ENCODE results near the gene PGAP3. TPM values are rescaled to one million over a fixed set of nuclear protein-coding genes. Genes with fewer than 3 reads are reported as not detected.
A peak's percentile ranks its signal among the peaks of the same experiment; 100 is the strongest.
"Not testable (repeated sequence)": the region's sequence is repeated elsewhere in the genome, so short reads cannot be mapped to it uniquely, and the experiment has no call there.

Gene PGAP3
- total and polyA plus RNA-seq, 9 donors, result 16.0 to 21.0 (median 18.0) TPM

DNA sequence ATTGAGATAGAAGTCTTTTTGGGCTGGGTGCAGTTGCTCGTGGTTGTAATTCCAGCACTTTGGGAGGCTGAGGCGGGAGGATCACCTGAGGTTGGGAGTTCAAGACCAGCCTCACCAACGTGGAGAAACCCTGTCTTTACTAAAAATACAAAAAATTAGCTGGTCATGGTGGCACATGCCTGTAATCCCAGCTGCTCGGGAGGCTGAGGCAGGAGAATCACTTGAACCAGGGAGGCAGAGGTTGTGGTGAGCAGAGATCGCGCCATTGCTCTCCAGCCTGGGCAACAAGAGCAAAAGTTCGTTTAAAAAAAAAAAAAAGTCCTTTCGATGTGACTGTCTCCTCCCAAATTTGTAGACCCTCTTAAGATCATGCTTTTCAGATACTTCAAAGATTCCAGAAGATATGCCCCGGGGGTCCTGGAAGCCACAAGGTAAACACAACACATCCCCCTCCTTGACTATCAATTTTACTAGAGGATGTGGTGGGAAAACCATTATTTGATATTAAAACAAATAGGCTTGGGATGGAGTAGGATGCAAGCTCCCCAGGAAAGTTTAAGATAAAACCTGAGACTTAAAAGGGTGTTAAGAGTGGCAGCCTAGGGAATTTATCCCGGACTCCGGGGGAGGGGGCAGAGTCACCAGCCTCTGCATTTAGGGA lies 11.4 kb upstream of the PGAP3 start:
- H3K27ac ChIP-seq (ENCODE audit: low read length), result peak overlapping the region; percentile 87
- H3K9me3 ChIP-seq (replicated peaks; ENCODE audit: control insufficient read depth, low read depth, low read length); H3K36me3 ChIP-seq (ENCODE audit: control insufficient read depth, insufficient read depth, low read length); DNase-seq: not testable (repeated sequence)
- 43% methylated on average over 6 of the region's 11 CpGs for WGBS (ENCODE audit: insufficient coverage)
- peak overlapping the region; percentile 83 for H3K4me3 ChIP-seq (ENCODE audit: low read length)
- H3K27me3 ChIP-seq (ENCODE audit: control insufficient read depth, insufficient read depth, low read length), result peaks cover 22% of the 10 kb centered on the region
- H3K4me1 ChIP-seq (ENCODE audit: control insufficient read depth, insufficient read depth, low read length), result peaks cover 38% of the 10 kb centered on the region

DNA sequence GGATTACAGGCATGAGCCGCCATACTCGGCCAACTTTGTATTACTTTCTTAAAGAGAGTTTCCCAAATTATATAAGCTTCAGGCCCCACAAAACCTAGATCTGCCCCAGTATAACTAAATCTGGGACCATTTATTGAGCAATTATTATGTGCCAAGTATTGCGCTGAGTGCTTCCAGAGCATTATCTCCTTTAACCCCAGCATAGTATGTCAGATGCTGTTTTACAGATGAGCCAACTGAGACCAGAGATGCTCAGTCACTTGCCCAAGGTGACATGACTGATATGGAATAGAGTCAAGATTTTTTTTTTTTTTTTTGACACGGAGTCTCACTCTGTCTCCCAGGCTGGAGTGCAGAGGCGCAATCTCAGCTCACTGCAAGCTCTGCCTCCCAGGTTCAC lies 10.1 kb upstream of the PGAP3 start:
- Histone ChIP-seq H3K27me3 (ENCODE audit: control insufficient read depth, insufficient read depth, low read length) (peaks cover 22% of the 10 kb centered on the region), H3K9me3 (replicated peaks; ENCODE audit: control insufficient read depth, low read depth, low read length) (no peaks in the 10 kb centered on the region), H3K4me1 (ENCODE audit: control insufficient read depth, insufficient read depth, low read length) (peaks cover 26% of the 10 kb centered on the region), H3K36me3 (ENCODE audit: control insufficient read depth, insufficient read depth, low read length) (peaks cover 6% of the 10 kb centered on the region), H3K27ac (ENCODE audit: low read length) (no peak overlapping the region), H3K4me3 (ENCODE audit: low read length) (no peak overlapping the region)
- WGBS (ENCODE audit: insufficient coverage), result 100% methylated on average over 1 of the region's 5 CpGs
- no peak for DNase-seq

DNA sequence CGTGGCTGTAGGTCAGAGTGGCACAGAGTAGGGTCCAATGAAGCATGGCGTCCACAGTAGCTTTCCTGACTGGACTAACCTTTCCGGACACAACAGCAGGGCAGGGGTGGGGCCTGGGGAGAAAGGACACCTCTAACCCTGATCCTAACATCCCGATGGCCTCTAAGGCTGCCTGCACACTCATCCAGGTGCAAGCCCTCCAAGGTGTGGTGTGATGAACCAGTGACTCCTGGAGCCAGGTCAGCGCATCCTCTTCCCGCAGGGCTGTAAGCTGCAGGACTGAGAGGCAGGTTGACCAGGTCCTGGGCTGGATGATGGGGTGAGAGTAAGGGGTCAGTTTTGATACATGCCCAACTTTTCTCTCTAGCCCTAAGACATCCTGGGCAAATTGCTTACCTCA lies 8.9 kb upstream of the PGAP3 start:
- Histone ChIP-seq H3K27ac (ENCODE audit: low read length) (no peak overlapping the region), H3K9me3 (replicated peaks; ENCODE audit: control insufficient read depth, low read depth, low read length) (no peaks in the 10 kb centered on the region), H3K27me3 (ENCODE audit: control insufficient read depth, insufficient read depth, low read length) (peaks cover 21% of the 10 kb centered on the region), H3K4me3 (ENCODE audit: low read length) (no peak overlapping the region), H3K4me1 (ENCODE audit: control insufficient read depth, insufficient read depth, low read length) (peaks cover 18% of the 10 kb centered on the region), H3K36me3 (ENCODE audit: control insufficient read depth, insufficient read depth, low read length) (peaks cover 3% of the 10 kb centered on the region)
- 73% methylated on average over 4 of the region's 6 CpGs for WGBS (ENCODE audit: insufficient coverage)
- no peak for DNase-seq

DNA sequence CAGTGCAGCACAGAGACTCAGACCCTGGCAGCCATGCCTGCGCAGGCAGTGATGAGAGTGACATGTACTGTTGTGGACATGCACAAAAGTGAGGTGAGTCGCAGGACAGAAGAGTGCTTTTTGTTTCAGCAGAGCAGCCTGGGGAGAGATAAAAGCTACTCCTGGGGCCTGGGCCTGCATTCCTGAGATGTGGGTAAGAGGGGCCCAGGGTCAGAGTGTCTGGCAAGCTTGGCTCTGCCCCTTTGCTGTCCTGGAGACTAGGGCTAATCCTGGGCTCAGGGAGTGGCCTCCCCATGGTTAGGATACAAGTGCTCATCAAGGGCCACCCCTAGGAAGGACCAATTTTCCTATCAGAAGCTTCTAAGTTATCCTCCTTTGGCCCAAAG lies 7.2 kb upstream of the PGAP3 start:
- H3K4me3 ChIP-seq (ENCODE audit: low read length), result no peak overlapping the region
- peaks cover 9% of the 10 kb centered on the region for H3K4me1 ChIP-seq (ENCODE audit: control insufficient read depth, insufficient read depth, low read length)
- DNase-seq, result no peak
- H3K9me3 ChIP-seq (replicated peaks; ENCODE audit: control insufficient read depth, low read depth, low read length), result no peaks in the 10 kb centered on the region
- peaks cover 7% of the 10 kb centered on the region for H3K27me3 ChIP-seq (ENCODE audit: control insufficient read depth, insufficient read depth, low read length)
- H3K27ac ChIP-seq (ENCODE audit: low read length), result no peak overlapping the region
- 75% methylated on average over 2 of the region's 2 CpGs for WGBS (ENCODE audit: insufficient coverage)
- peaks cover 3% of the 10 kb centered on the region for H3K36me3 ChIP-seq (ENCODE audit: control insufficient read depth, insufficient read depth, low read length)

DNA sequence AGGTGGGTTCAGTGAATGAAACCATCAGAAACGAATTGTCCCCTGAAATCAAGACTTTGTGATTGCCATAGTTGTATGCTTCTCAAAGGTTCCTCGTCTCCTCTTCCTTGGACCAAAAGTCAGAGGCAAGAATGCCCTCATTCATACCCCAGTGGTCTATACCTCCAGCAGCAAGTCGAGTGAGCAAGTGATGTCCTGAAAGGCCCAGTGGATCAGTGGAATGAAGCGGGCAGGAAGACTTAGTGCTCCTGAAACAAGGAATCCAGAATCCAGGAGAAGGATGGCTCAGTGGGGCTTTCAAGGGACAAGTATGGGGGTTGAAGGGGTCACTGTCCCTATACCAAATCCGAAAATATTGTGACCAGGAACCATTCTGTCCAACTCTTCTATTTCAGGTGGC lies 6.7 kb upstream of the PGAP3 start:
- no peak overlapping the region for H3K4me3 ChIP-seq (ENCODE audit: low read length)

DNA sequence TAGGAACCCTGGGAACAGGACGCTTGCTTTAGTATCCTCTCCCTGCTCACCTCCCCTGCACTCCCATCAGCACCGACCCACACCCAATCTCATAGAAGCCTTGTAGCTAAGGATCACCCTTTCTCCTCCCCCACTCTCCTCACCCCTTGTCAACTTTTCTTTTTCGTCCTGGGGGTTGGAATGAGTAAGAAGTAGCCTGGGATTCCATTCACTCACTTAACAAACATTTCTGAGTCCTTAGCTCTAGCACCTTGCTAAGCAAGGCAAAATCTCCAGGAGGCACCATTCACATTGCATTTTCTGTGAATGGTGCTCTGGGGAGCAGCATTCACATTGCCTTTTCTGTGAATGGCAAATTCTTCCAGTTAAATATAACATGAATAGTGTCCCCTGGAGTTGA lies 1.1 kb upstream of the PGAP3 start:
- Histone ChIP-seq H3K4me3 (ENCODE audit: low read length) (peak overlapping the region; percentile 86), H3K36me3 (ENCODE audit: control insufficient read depth, insufficient read depth, low read length) (peaks cover 18% of the 10 kb centered on the region), H3K27me3 (ENCODE audit: control insufficient read depth, insufficient read depth, low read length) (peaks cover 2% of the 10 kb centered on the region), H3K9me3 (replicated peaks; ENCODE audit: control insufficient read depth, low read depth, low read length) (no peaks in the 10 kb centered on the region), H3K27ac (ENCODE audit: low read length) (no peak overlapping the region), H3K4me1 (ENCODE audit: control insufficient read depth, insufficient read depth, low read length) (peaks cover 18% of the 10 kb centered on the region)
- no CpG with 5 or more reads among the region's 3 CpGs for WGBS (ENCODE audit: insufficient coverage)
- no peak for DNase-seq

More for the DNA sequence above, 6.7 kb upstream of the PGAP3 start:
- peaks cover 3% of the 10 kb centered on the region for H3K36me3 ChIP-seq (ENCODE audit: control insufficient read depth, insufficient read depth, low read length)
- 100% methylated on average over 1 of the region's 5 CpGs for WGBS (ENCODE audit: insufficient coverage)
- peaks cover 4% of the 10 kb centered on the region for H3K27me3 ChIP-seq (ENCODE audit: control insufficient read depth, insufficient read depth, low read length)
- H3K27ac ChIP-seq (ENCODE audit: low read length), result no peak overlapping the region
- peaks cover 8% of the 10 kb centered on the region for H3K4me1 ChIP-seq (ENCODE audit: control insufficient read depth, insufficient read depth, low read length)
- H3K9me3 ChIP-seq (replicated peaks; ENCODE audit: control insufficient read depth, low read depth, low read length), result no peaks in the 10 kb centered on the region
- no peak for DNase-seq

DNA sequence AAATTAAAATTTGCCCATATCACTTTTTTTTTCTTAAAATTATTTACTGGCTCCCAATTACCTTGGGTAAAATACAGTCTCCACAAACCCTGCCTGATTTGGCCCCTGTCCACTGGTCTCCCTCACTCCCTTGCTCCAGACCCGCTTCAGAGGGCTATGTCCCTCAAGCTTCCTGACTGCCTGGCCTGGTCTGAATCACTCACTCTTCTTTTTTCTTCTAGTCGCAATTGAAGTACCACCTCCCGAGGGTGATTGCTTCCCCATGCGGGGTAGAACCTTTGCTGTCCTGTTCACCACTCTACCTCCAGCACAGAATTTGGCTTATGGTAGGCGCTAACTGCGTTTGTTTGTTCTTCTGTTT lies 598 bp upstream of the PGAP3 start:
- Histone ChIP-seq H3K27ac (ENCODE audit: low read length) (peak overlapping the region; percentile 91), H3K4me1 (ENCODE audit: control insufficient read depth, insufficient read depth, low read length) (peaks cover 18% of the 10 kb centered on the region), H3K36me3 (ENCODE audit: control insufficient read depth, insufficient read depth, low read length) (peaks cover 21% of the 10 kb centered on the region), H3K9me3 (replicated peaks; ENCODE audit: control insufficient read depth, low read depth, low read length) (no peaks in the 10 kb centered on the region), H3K4me3 (ENCODE audit: low read length) (peak overlapping the region; percentile 86), H3K27me3 (ENCODE audit: control insufficient read depth, insufficient read depth, low read length) (peaks cover 2% of the 10 kb centered on the region)
- 15% methylated on average over 2 of the region's 6 CpGs for WGBS (ENCODE audit: insufficient coverage)
- no peak for DNase-seq

DNA sequence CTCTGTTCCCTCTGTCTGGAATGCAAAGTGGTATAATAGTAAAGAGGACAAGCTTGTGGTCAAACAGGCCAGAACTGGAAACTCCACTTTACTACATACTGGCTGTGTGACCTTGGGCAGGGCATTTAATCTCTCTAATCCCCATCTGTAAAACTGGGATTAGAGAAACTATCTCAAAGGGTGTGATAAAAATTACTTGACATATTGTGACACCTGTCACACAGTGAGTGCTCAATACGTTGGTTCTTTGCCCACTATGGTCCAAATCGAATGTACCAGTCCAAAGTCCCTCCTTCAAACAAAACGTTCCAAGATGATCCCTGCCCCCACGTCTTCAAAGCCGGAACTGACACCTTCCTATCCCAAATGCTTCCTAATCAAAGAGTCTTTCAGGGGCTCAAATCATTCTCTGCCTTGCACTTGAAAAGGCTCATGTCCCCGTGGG lies 734 bp downstream of the PGAP3 start:
- peak overlapping the region; percentile 31 for H3K27ac ChIP-seq (ENCODE audit: low read length)
- DNase-seq, result no peak

DNA sequence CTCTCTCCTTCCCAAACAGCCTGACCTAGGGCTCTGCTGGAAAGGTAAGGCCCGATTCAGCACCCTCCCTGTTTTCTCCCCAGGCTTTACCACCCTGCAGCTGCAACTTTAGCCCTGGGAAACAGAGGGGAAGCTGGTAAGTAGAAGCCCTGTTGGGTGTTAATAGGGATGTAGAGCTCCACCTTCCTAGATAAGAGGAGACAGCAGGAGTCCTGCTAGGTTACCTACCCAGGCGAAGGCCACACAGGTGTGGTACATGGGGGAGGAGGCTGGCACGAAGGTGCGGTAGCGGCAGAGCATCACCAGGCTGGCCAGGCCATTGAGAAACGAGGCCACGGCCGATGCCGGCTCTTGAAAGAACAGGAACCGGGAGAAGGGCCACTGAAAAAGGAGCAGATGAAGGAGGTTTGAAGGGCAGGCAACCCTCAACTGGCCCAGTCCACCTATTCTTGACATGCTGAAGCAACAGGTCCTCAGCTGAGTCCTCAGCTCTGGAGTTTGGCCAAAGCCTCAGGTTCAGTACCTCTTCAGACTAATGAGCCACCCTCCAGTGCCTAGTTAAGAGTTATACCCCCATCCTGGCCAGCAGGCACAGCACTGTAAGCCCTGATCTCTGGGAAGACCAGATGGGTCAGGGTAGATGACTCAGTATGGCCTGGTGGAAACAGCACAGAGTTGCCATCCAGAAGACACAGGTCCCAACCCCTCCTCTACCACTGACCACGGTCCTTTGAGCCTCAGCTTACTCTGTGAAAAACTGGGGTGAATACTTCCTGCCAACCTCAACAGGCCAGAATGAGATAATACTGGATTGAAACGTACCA lies 3.3 kb downstream of the PGAP3 start:
- no peaks in the 10 kb centered on the region for H3K9me3 ChIP-seq (replicated peaks; ENCODE audit: control insufficient read depth, low read depth, low read length)
- peaks cover 2% of the 10 kb centered on the region for H3K27me3 ChIP-seq (ENCODE audit: control insufficient read depth, insufficient read depth, low read length)
- H3K4me3 ChIP-seq (ENCODE audit: low read length), result no peak overlapping the region
- DNase-seq, result no peak
- 95% methylated on average over 9 of the region's 12 CpGs for WGBS (ENCODE audit: insufficient coverage)
- H3K27ac ChIP-seq (ENCODE audit: low read length), result no peak overlapping the region
- peaks cover 29% of the 10 kb centered on the region for H3K4me1 ChIP-seq (ENCODE audit: control insufficient read depth, insufficient read depth, low read length)
- H3K36me3 ChIP-seq (ENCODE audit: control insufficient read depth, insufficient read depth, low read length), result peaks cover 28% of the 10 kb centered on the region

More for the DNA sequence above, 734 bp downstream of the PGAP3 start:
- WGBS (ENCODE audit: insufficient coverage), result 71% methylated on average over 6 of the region's 6 CpGs
- Histone ChIP-seq H3K36me3 (ENCODE audit: control insufficient read depth, insufficient read depth, low read length) (peaks cover 28% of the 10 kb centered on the region), H3K4me1 (ENCODE audit: control insufficient read depth, insufficient read depth, low read length) (peaks cover 18% of the 10 kb centered on the region), H3K9me3 (replicated peaks; ENCODE audit: control insufficient read depth, low read depth, low read length) (no peaks in the 10 kb centered on the region), H3K4me3 (ENCODE audit: low read length) (peak overlapping the region; percentile 86), H3K27me3 (ENCODE audit: control insufficient read depth, insufficient read depth, low read length) (peaks cover 2% of the 10 kb centered on the region)

DNA sequence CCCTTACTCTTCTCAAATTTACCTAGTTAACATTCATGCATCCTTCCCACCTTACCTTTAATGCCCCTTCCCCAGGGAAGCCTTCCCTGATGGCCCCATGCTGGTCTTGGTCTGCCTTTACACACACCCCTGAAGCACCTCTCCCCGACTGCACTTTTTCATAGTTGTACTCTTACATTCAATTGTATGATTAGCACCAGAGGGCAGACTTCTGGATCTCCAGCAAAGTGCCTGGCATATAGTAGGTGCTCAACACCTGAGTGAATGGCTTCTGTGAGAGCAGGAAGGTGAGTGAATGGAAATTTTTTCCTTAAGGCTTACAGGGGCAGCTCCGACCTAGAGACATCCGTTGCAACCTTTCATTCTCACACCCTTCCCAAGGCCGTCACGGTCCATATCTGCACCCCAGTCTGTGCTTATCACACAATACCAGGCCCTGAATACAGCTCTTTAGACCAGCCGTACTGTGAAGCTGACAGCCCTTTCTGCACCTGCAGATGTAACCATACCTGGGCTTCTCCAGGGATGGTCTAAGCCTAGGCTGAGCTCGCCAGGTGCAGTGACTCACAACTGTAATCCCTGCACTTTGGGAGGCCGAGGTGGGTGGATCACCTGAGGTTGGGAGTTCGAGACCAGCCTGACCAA lies 4.4 kb downstream of the PGAP3 start:
- H3K9me3 ChIP-seq (replicated peaks; ENCODE audit: control insufficient read depth, low read depth, low read length), result no peaks in the 10 kb centered on the region

More for the DNA sequence above, 4.4 kb downstream of the PGAP3 start:
- Histone ChIP-seq H3K4me1 (ENCODE audit: control insufficient read depth, insufficient read depth, low read length) (peaks cover 34% of the 10 kb centered on the region), H3K4me3 (ENCODE audit: low read length) (no peak overlapping the region), H3K36me3 (ENCODE audit: control insufficient read depth, insufficient read depth, low read length) (peaks cover 28% of the 10 kb centered on the region), H3K27me3 (ENCODE audit: control insufficient read depth, insufficient read depth, low read length) (no peaks in the 10 kb centered on the region), H3K27ac (ENCODE audit: low read length) (no peak overlapping the region)
- no peak for DNase-seq
- WGBS (ENCODE audit: insufficient coverage), result 87% methylated on average over 3 of the region's 9 CpGs

All from muscle of leg (tissue), 11 donors.